ENCODE results near the gene GPRASP2. TPM values are rescaled to one million over a fixed set of nuclear protein-coding genes. Genes with fewer than 3 reads are reported as not detected.

Gene GPRASP2
- 10 to 100 TPM in 1 of 2 donors, 1 to 10 TPM in 1; 7.9 to 10.7 TPM for total RNA-seq

DNA sequence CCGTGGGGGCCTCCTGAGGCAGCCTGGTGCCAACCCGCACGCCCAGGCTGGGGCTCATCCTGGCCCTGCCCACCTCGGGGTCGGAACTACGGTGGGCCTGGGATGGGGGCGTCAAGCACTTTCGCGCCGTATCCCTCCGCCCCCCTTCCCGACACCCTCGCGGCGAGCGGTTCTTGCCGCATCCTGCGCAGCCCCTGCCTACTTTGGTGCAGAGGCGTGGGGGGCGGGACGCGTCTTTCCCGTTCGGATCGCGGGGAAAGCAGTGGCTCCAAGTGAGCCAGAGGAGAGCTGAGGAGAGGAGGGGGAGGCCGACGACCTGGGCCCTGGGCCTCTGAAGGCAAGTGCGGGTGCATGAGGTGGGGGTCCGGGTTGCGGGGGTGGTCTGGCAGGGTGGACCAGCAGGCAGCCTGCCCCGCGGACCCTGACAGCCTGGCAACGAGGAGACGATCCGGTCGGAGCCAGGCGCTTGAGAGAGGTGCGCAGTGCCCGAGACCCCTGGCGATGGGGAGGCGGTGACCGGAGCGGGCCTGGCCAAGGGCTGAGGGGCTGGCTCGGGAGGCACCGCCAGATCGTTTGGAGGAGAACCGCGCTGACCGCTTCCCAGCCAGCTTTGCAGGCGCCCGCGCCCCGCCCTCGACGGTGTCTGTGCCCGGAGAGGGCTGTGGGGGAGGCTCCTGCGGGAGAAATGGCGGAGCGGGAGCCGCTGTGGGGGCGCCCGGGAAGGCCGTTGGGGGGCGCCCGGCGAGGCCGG is at the start of gene GPRASP2:
Gene GPRASP2 (plus strand): TSS at position 233 of the 751 bp plus-strand sequence. CDS start 2,422 bp downstream, outside the sequence.

DNA sequence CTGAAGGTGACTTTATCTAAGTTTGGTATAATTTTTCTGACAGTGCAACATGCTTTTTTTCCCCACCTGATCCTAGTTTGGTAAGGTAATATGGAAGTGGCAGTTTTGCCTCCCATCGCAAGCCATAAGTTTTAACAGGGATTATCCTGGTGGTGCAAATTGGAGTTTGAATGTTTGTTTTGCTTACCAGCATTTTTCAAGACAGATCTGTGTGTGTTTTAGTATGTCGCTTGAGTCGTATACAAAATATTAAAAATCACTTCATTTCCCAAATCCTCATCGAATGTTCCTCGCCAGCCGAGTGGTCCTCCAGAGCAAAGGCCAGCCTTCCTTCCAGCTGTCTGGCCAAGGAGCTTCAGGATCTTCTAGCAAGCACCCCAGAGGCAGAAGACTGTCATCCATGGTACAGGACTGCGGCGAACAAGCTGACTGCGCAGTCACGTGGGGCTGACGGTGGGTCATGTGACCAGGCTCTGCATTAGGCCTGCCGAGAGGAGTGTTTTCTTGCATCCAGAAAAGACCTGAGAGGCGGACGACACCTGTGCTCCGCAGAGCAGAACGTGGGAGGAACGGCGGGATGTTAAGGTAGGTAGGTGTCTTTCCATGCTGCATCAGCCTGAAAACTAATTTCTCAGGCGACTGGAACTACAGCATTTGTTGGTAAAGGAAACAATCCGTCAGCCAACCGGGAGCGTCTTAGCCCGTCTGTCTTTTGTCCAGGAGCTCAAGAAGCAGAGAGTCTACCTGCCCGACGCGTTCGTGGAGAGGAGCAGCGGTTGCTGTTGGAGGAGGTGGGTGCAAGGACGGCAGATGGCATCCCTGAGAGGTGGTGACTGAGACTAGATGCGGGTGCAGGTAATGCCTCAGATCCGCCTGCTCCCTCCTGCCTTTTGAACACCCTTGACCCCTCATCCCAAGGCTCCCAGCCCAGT is 8.3 kb downstream of the GPRASP2 start, which contains the start of gene GPRASP3:
Gene GPRASP3 (plus strand): TSS at position 507 of the 932 bp plus-strand sequence. CDS start 28,253 bp downstream, outside the sequence.

Small RNAs within 50 kb of the gene (small RNA-seq; reads per million reads assigned to genes)
- 0 to 0.06 reads per million in 2 donors for gene RNU6-589P

Other genes with a start within 250 kb of the GPRASP2 start
- not detected for gene TCP11X2, start 240.6 kb upstream of the GPRASP2 start, total RNA-seq
- gene TMSB15A, start 195.7 kb upstream of the GPRASP2 start, total RNA-seq, result 1 to 10 TPM; 5.0 to 7.2 TPM
- gene ARMCX5, start 112.9 kb upstream of the GPRASP2 start, total RNA-seq, result 10 to 100 TPM; 18.6 to 34.0 TPM
- 1 to 10 TPM; 1.0 to 1.3 TPM for gene GPRASP1, start 61.0 kb upstream of the GPRASP2 start, total RNA-seq
- gene GPRASP3, start 8.3 kb downstream of the GPRASP2 start, total RNA-seq, result 1 to 10 TPM; 2.8 to 3.0 TPM
- 1 to 10 TPM in 1 of 2 donors, under 1 TPM in 1; 0.33 to 1.0 TPM for gene RAB40AL, start 224.8 kb downstream of the GPRASP2 start, total RNA-seq